Amniotic stem cell (primary cell): ENCODE results near the gene RARS2.
A peak's percentile ranks its signal among the peaks of the same experiment; 100 is the strongest.
"Not testable (repeated sequence)": the region's sequence is repeated elsewhere in the genome, so short reads cannot be mapped to it uniquely, and the experiment has no call there.

Experiments
- DNase-seq: peaks from one replicate; lab custom pipeline; 2025; lab: John Stamatoyannopoulos, UW

The RARS2 gene

GRCh38 chr6:87501809-87502572 is 87.8 kb downstream of the RARS2 start:
- DNase-seq: no peak

- no peak for DNase-seq
Observed at GRCh38 chr6:87498048-87498447, 91.7 kb downstream of the RARS2 start.

GRCh38 chr6:87494761-87495422 is 94.9 kb downstream of the RARS2 start:
- DNase-seq: no peak

- not testable (repeated sequence) for DNase-seq
Observed at GRCh38 chr6:87489326-87489725, 100.5 kb downstream of the RARS2 start.

GRCh38 chr6:87487555-87487954 is 102.2 kb downstream of the RARS2 start:
- DNase-seq: no peak

- no peak for DNase-seq
Observed at GRCh38 chr6:87484491-87484890, 105.3 kb downstream of the RARS2 start.

GRCh38 chr6:87483929-87484328 is 105.9 kb downstream of the RARS2 start:
- no peak for DNase-seq

- no peak for DNase-seq
Observed at GRCh38 chr6:87482366-87482765, 107.4 kb downstream of the RARS2 start.

GRCh38 chr6:87481931-87482330 is 107.9 kb downstream of the RARS2 start:
- DNase-seq: no peak

- no peak for DNase-seq
Observed at GRCh38 chr6:87473419-87473903, 116.3 kb downstream of the RARS2 start.

GRCh38 chr6:87472525-87473418 is 117.0 kb downstream of the RARS2 start, which contains the start of gene SLC35A1:
Gene SLC35A1, plus strand, starts transcription at chr6:87472974. Its CDS starts 30 bp downstream, at chr6:87473004.
- DNase-seq: peak; percentile 71

- DNase-seq: no peak
Observed at GRCh38 chr6:87465051-87465450, 124.7 kb downstream of the RARS2 start.
